Transverse colon (tissue), 4 donors: ENCODE data around the gene MPP4. TPM values are rescaled to one million over a fixed set of nuclear protein-coding genes. Genes with fewer than 3 reads are reported as not detected.

ENCODE experiments used
- DNase-seq: peaks from one replicate; pipeline ENCODE4 v3.0.0-alpha.2; 2019
- H3K27ac ChIP-seq, 4 donors: fragments of 200-600 bp; sonication (generic); 2 replicates each; pipeline ENCODE4 v1.5.1; 2016 to 2018; ENCODE audit warnings: inconsistent platforms in 4 of 4
- H3K27me3 ChIP-seq: fragments of 200-600 bp; sonication (generic); 2 replicates; pipeline ENCODE4 v1.5.1; 2017; ENCODE audit warnings: inconsistent platforms
- H3K36me3 ChIP-seq, 4 donors: fragments of 200-600 bp; sonication (generic); 2 replicates each; pipeline ENCODE4 v1.5.1; 2017 to 2019; ENCODE audit warnings: inconsistent platforms in 4 of 4
- H3K4me1 ChIP-seq, 4 donors: fragments of 200-600 bp; sonication (generic); 2 replicates each; pipeline ENCODE4 v1.5.1; 2017 to 2020; ENCODE audit warnings: inconsistent platforms in 4 of 4
- H3K4me3 ChIP-seq, 4 donors: fragments of 200-600 bp; sonication (generic); 1 replicate in 1 of 4; 2 replicates in 3 of 4; pipeline versions ENCODE4 v1.5.1 to v1.6.1; 2017 to 2019; ENCODE audit warnings: inconsistent platforms in 4 of 4
- H3K9me3 ChIP-seq, 2 donors: fragments of 200-600 bp; sonication (generic); 2 replicates each; pipeline ENCODE4 v1.5.1; 2017 to 2019; ENCODE audit warnings: inconsistent platforms in 2 of 2
- EP300 ChIP-seq: sonication (generic); formaldehyde crosslinking; IDR thresholded peaks from one replicate; pipeline ENCODE4 v1.6.1; 2017; ENCODE audit warnings: antibody characterized with exemption, low read depth
- POLR2A ChIP-seq: fragments of 450-650 bp; IDR thresholded peaks from one replicate; pipeline ENCODE4 v1.6.1; 2016; ENCODE audit warnings: antibody characterized with exemption, mild to moderate bottlenecking, moderate library complexity
- POLR2AphosphoS5 ChIP-seq, 3 donors: sonication (generic); formaldehyde crosslinking; IDR thresholded peaks; one replicate each; pipeline ENCODE4 v1.6.1; 2016; ENCODE audit warnings: antibody characterized with exemption in 3 of 3
- WGBS, 2 donors: methylation state at CpG; one replicate each; pipeline ENCODE4 v1.1.5; 2018; ENCODE audit warnings: low coverage in 1 of 2; 5-methylcytosine and 5-hydroxymethylcytosine counted together
- in situ Hi-C, 4 donors: fragments of 200-750 bp; cut with MboI; loops; one replicate each; pipeline versions ENCODE4 v1.15.0 to v1.15.1; 2017; ENCODE audit warnings: low sequenced_read_pairs in 3 of 4, low pct_ligation_motif_present in 1 of 4, low pct_unique_long_range_greater_than_20kb in 1 of 4
- intact Hi-C: fragments of 100-400 bp; cut with DNase I; formaldehyde crosslinking; loops from one replicate; pipeline ENCODE4 v1.15.1; 2023; ENCODE audit warnings: low total_unique reads
- total RNA-seq, 4 donors: library from RNA; depleted of rRNA; stranded (reverse); fragments of >200 nt; gene quantifications; one replicate each; pipeline ENCODE4 v1.1.0, GENCODE V29; 2016
- TF ChIP-seq, protein P1 (sequence below), 5 experiments: fragments of 200-600 bp in 3 of 5; fragments of 450-650 bp in 2 of 5; sonication (generic) in 3 of 5; IDR thresholded peaks; 1 replicate in 2 of 5; 2 replicates in 3 of 5; pipeline ENCODE4 v1.5.1; 2016 to 2017; ENCODE audit warnings: antibody characterized with exemption in 5 of 5, inconsistent platforms in 3 of 5, mild to moderate bottlenecking in 2 of 5, moderate library complexity in 1 of 5

The MPP4 gene
- total RNA-seq, 4 donors from 2014 or later, result not detected

DNA sequence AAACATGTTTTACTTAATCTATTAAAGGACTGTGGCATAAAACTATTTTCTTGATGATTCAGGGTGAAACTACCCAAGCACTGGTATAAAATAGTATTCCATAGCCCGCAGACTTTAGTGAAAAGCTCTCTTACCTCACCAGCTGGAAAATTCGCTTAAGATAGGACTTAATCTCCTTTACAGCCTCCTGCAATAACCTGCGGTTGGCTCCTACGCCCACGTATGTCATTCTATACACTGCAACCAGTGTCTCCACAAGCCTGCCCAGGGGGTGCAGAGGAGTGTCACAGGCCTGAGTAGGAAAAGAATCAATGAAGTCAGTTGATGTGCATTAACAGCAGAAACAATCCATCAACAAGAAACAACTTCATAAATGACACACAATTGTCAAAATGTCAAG is 11.3 kb upstream of the MPP4 start:
- WGBS, 2 donors, result 83 to 88% methylated on average over 5 of the region's 5 CpGs
- no peaks in the 10 kb centered on the region for H3K27me3 ChIP-seq
- no peaks in the 10 kb centered on the region for H3K9me3 ChIP-seq
- no peak for DNase-seq
- peaks cover 0 to 38% (median 15%) of the 10 kb centered on the region in 4 donors for H3K36me3 ChIP-seq
- intact Hi-C loops (no loop called here), in situ Hi-C loops (no loop called here)
- no peaks in the 10 kb centered on the region for H3K4me1 ChIP-seq
- no peak overlapping the region for H3K27ac ChIP-seq
- no peak overlapping the region for H3K4me3 ChIP-seq
- TF ChIP-seq POLR2A, result no peak
- TF ChIP-seq, protein P1, sequence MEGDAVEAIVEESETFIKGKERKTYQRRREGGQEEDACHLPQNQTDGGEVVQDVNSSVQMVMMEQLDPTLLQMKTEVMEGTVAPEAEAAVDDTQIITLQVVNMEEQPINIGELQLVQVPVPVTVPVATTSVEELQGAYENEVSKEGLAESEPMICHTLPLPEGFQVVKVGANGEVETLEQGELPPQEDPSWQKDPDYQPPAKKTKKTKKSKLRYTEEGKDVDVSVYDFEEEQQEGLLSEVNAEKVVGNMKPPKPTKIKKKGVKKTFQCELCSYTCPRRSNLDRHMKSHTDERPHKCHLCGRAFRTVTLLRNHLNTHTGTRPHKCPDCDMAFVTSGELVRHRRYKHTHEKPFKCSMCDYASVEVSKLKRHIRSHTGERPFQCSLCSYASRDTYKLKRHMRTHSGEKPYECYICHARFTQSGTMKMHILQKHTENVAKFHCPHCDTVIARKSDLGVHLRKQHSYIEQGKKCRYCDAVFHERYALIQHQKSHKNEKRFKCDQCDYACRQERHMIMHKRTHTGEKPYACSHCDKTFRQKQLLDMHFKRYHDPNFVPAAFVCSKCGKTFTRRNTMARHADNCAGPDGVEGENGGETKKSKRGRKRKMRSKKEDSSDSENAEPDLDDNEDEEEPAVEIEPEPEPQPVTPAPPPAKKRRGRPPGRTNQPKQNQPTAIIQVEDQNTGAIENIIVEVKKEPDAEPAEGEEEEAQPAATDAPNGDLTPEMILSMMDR (IDR thresholded peaks at IDR 0.05), result no peak
- no peak for TF ChIP-seq POLR2AphosphoS5 (IDR thresholded peaks at IDR 0.05)
- TF ChIP-seq EP300, result no peak

DNA sequence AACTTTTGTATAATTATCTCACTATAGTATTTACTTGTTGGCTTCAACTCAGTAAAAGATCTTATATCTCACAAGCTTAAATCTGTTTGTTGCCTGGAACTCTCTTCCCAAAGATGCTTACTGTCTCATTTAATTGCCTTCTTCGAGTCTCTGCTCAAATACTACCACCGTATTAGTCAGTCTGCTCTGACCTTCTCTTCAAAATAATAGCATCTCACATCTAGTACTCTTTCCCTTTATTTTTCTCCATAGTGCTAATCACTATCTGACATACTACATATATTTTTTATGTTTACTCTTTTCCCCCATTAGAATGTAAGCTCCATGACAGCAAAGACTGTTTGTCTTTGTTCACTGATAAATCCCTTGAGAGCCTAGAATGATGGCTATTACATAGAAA is 10.6 kb upstream of the MPP4 start:
- 63 to 67% methylated on average over 2 of the region's 2 CpGs for WGBS, 2 donors
- TF ChIP-seq EP300 (no peak), POLR2AphosphoS5 (IDR thresholded peaks at IDR 0.05) (no peak), POLR2A (no peak)
- TF ChIP-seq, protein P1 (IDR thresholded peaks at IDR 0.05), result no peak
- H3K27me3 ChIP-seq, result no peaks in the 10 kb centered on the region
- H3K9me3 ChIP-seq, result no peaks in the 10 kb centered on the region
- H3K27ac ChIP-seq, result no peak overlapping the region
- H3K36me3 ChIP-seq, result peaks cover 0 to 41% (median 16%) of the 10 kb centered on the region in 4 donors
- no peaks in the 10 kb centered on the region for H3K4me1 ChIP-seq
- in situ Hi-C loops (no loop called here), intact Hi-C loops (no loop called here)
- no peak for DNase-seq
- H3K4me3 ChIP-seq, result no peak overlapping the region

DNA sequence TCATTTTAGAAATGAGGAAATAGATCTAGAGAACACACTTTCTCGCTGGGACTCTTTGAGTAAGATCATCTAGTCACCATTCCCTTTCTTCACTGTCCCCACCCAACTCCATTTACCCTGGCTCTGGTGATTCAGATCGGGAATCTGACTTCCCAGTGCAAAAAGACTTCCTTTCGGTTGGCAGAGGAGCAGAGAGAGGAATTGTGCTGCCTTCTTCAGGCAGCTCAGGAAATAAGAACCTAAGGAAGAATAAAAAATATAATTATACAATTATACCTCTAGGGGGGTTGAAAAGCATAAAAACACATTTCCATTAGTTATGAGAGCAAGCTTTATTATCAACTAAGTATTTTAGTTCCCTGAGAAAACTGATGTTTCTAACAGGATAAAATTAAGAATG is 9.3 kb upstream of the MPP4 start:
- intact Hi-C loops (no loop called here), in situ Hi-C loops (no loop called here)
- no peaks in the 10 kb centered on the region for H3K9me3 ChIP-seq
- peaks cover 0 to 54% (median 15%) of the 10 kb centered on the region in 4 donors for H3K36me3 ChIP-seq
- 56 to 72% methylated on average over 2 to 3 of the region's 3 CpGs for WGBS, 2 donors
- no peaks in the 10 kb centered on the region for H3K27me3 ChIP-seq
- no peak overlapping the region for H3K27ac ChIP-seq
- no peaks in the 10 kb centered on the region for H3K4me1 ChIP-seq
- no peak overlapping the region for H3K4me3 ChIP-seq
- TF ChIP-seq, protein P1 (IDR thresholded peaks at IDR 0.05), result no peak
- no peak for TF ChIP-seq POLR2AphosphoS5 (IDR thresholded peaks at IDR 0.05)
- TF ChIP-seq EP300, result no peak
- DNase-seq, result no peak

DNA sequence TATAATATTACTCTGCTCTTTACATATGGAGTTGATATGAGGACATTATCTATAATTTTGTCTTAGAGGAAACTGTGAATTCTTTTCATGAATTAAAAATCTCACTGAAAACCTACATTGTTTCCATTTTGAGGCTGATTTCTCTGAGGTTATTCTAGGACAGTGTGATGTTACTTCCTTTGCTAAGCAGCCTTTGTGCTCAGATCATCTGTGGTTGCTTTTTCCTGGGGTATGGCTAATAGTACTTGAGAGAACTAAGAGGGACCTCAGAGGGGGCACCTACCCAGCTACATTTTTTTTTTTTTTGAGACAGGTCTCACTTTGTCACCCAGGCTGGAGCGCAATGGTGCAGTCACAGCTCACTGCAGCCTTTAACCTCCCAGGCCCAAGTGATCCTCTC is 8.7 kb upstream of the MPP4 start:
- Histone ChIP-seq H3K4me1 (no peaks in the 10 kb centered on the region), H3K27me3 (no peaks in the 10 kb centered on the region), H3K27ac (no peak overlapping the region), H3K9me3 (no peaks in the 10 kb centered on the region), H3K4me3 (no peak overlapping the region), H3K36me3 (peaks cover 0 to 59% (median 15%) of the 10 kb centered on the region in 4 donors)
- no peak for DNase-seq
- in situ Hi-C loops, result no loop called here
- intact Hi-C loops, result no loop called here
- 80 to 100% methylated on average over 1 of the region's 1 CpG for WGBS, 2 donors
- TF ChIP-seq POLR2A (no peak), EP300 (no peak), POLR2AphosphoS5 (IDR thresholded peaks at IDR 0.05) (no peak)
- TF ChIP-seq, protein P1 (IDR thresholded peaks at IDR 0.05), result no peak
